Neutrophil (primary cell): Measurements from ENCODE around the gene TRMT61A.

Source experiments
- H3K27ac ChIP-seq: fragments of 200-600 bp; sonication (generic); 2 replicates; pipeline ENCODE4 v1.5.1; 2016; ENCODE audit warnings: mild to moderate bottlenecking, moderate library complexity
- H3K27me3 ChIP-seq: fragments of 200-600 bp; sonication (generic); 2 replicates; pipeline ENCODE4 v1.6.0; 2016; ENCODE audit warnings: mild to moderate bottlenecking
- H3K36me3 ChIP-seq: fragments of 200-600 bp; sonication (generic); 2 replicates; pipeline ENCODE4 v1.5.1; 2017
- H3K4me1 ChIP-seq, 2 experiments: fragments of 200-600 bp in 1 of 2; sonication (generic) in 1 of 2; 1 replicate in 1 of 2; 2 replicates in 1 of 2; pipeline versions ENCODE4 v1.5.1 to v1.6.1; 2013 to 2016; ENCODE audit warnings: low read depth in 1 of 2, low read length in 1 of 2, mild to moderate bottlenecking in 1 of 2, moderate library complexity in 1 of 2; ENCODE audit not compliant: control insufficient read depth in 1 of 2, insufficient read depth in 1 of 2
- H3K4me3 ChIP-seq, 2 experiments: fragments of 200-600 bp in 1 of 2; sonication (generic) in 1 of 2; 1 replicate in 1 of 2; 2 replicates in 1 of 2; pipeline ENCODE4 v1.5.1; 2013 to 2016; ENCODE audit warnings: low read depth in 1 of 2, low read length in 1 of 2, mild to moderate bottlenecking in 1 of 2, moderate library complexity in 1 of 2
- H3K9me3 ChIP-seq: fragments of 200-600 bp; sonication (generic); 2 replicates; pipeline ENCODE4 v1.5.1; 2016
- CTCF ChIP-seq: fragments of 200-600 bp; sonication (generic); IDR thresholded peaks from 2 replicates; pipeline ENCODE4 v1.5.1; 2016; ENCODE audit warnings: antibody characterized with exemption

Gene TRMT61A

GRCh38 chr14:103516426-103517173, 12.4 kb upstream of the TRMT61A start:
- no peak overlapping the region for H3K27ac ChIP-seq
- H3K4me1 ChIP-seq = peaks cover 11 to 21% of the 10 kb centered on the region in 2 experiments
- H3K4me3 ChIP-seq = no peak overlapping the region
- H3K27me3 ChIP-seq = peaks cover 34% of the 10 kb centered on the region
- TF ChIP-seq CTCF = no peak
- peaks cover 31% of the 10 kb centered on the region for H3K36me3 ChIP-seq
- H3K9me3 ChIP-seq = no peaks in the 10 kb centered on the region

GRCh38 chr14:103517174-103517566, 11.8 kb upstream of the TRMT61A start:
- H3K27me3 ChIP-seq = peaks cover 39% of the 10 kb centered on the region
- no peak for TF ChIP-seq CTCF
- H3K27ac ChIP-seq = no peak overlapping the region
- H3K9me3 ChIP-seq = no peaks in the 10 kb centered on the region
- peaks cover 27% of the 10 kb centered on the region for H3K36me3 ChIP-seq
- H3K4me3 ChIP-seq = no peak overlapping the region
- peaks cover 14 to 27% of the 10 kb centered on the region in 2 experiments for H3K4me1 ChIP-seq

GRCh38 chr14:103517721-103518421, 11.1 kb upstream of the TRMT61A start:
- peaks cover 20% of the 10 kb centered on the region for H3K36me3 ChIP-seq
- peaks cover 20 to 32% of the 10 kb centered on the region in 2 experiments for H3K4me1 ChIP-seq
- H3K4me3 ChIP-seq = no peak overlapping the region
- H3K27me3 ChIP-seq = peaks cover 46% of the 10 kb centered on the region
- H3K9me3 ChIP-seq = no peaks in the 10 kb centered on the region
- no peak for TF ChIP-seq CTCF
- no peak overlapping the region for H3K27ac ChIP-seq

- Histone ChIP-seq H3K9me3 (no peaks in the 10 kb centered on the region), H3K27ac (no peak overlapping the region), H3K4me1 (peaks cover 22 to 36% of the 10 kb centered on the region in 2 experiments), H3K27me3 (peaks cover 53% of the 10 kb centered on the region), H3K36me3 (peaks cover 14% of the 10 kb centered on the region), H3K4me3 (no peak overlapping the region)
- TF ChIP-seq CTCF = peak; percentile 68
Measured at GRCh38 chr14:103518422-103519042, 10.5 kb upstream of the TRMT61A start.

GRCh38 chr14:103519043-103519836, 9.8 kb upstream of the TRMT61A start:
- Histone ChIP-seq H3K9me3 (no peaks in the 10 kb centered on the region), H3K36me3 (peaks cover 7% of the 10 kb centered on the region)
- no peak for TF ChIP-seq CTCF

More at GRCh38 chr14:103519043-103519836, 9.8 kb upstream of the TRMT61A start:
- Histone ChIP-seq H3K4me1 (peaks cover 22 to 36% of the 10 kb centered on the region in 2 experiments), H3K4me3 (no peak overlapping the region), H3K27ac (no peak overlapping the region), H3K27me3 (peaks cover 60% of the 10 kb centered on the region)
